PC-9 (cell line): Measurements from ENCODE around the gene CGB3. TPM values are rescaled to one million over a fixed set of nuclear protein-coding genes. Genes with fewer than 3 reads are reported as not detected.
A peak's percentile ranks its signal among the peaks of the same experiment; 100 is the strongest.
"Not testable (repeated sequence)": the region's sequence is repeated elsewhere in the genome, so short reads cannot be mapped to it uniquely, and the experiment has no call there.

Source experiments
- BruUV-seq: library from RNA; stranded (reverse); fragments of 400-500 nt; replicated peaks from 2 replicates; lab custom pipeline; 2021; lab: Mats Ljungman, UMichigan
- CTCF ChIA-PET: fragments of 300-600 bp; sonication (Branson Sonifier 250); formaldehyde crosslinking; loops from one replicate; lab custom pipeline; 2022; ENCODE audit warnings: antibody characterized with exemption; lab: Charles Lee
- POLR2A ChIA-PET: fragments of 300-600 bp; sonication (Branson Sonifier 250); formaldehyde crosslinking; loops from one replicate; lab custom pipeline; 2022; ENCODE audit warnings: antibody characterized with exemption; ENCODE audit not compliant: unreplicated experiment; lab: Charles Lee
- DNase-seq, 2 experiments: peaks; one replicate each; pipeline versions ENCODE4 v3.0.0 to v3.0.0-alpha.2; 2015 to 2022; ENCODE audit warnings: mixed read lengths in 1 of 2
- H2AFZ ChIP-seq: fragments of 200-600 bp; sonication (generic); 2 replicates; pipeline ENCODE4 v1.8.1; 2017; ENCODE audit warnings: antibody characterized with exemption
- H3F3A ChIP-seq: fragments of 200-600 bp; sonication (generic); 2 replicates; pipeline ENCODE4 v1.8.1; 2017; ENCODE audit warnings: antibody characterized with exemption, mild to moderate bottlenecking, low read depth; ENCODE audit not compliant: insufficient read depth
- H3K27ac ChIP-seq: fragments of 200-600 bp; sonication (generic); 2 replicates; pipeline ENCODE4 v1.6.1; 2016; ENCODE audit warnings: mixed run types
- H3K27me3 ChIP-seq: fragments of 200-600 bp; sonication (generic); 2 replicates; pipeline ENCODE4 v1.6.1; 2016; ENCODE audit warnings: low read depth, mixed run types; ENCODE audit not compliant: insufficient read depth
- H3K36me3 ChIP-seq: fragments of 200-600 bp; sonication (generic); 2 replicates; pipeline ENCODE4 v1.6.1; 2016; ENCODE audit warnings: low read depth, mixed run types
- H3K4me1 ChIP-seq: fragments of 200-600 bp; sonication (generic); replicated peaks from 2 replicates; pipeline ENCODE4 v1.6.1; 2016; ENCODE audit warnings: mixed run types; ENCODE audit not compliant: insufficient read depth
- H3K4me2 ChIP-seq: fragments of 200-600 bp; sonication (generic); 2 replicates; pipeline ENCODE4 v1.6.1; 2017; ENCODE audit warnings: mixed run types
- H3K4me3 ChIP-seq: fragments of 200-600 bp; sonication (generic); 2 replicates; pipeline ENCODE4 v1.6.1; 2016; ENCODE audit warnings: mixed run types
- H3K79me2 ChIP-seq: fragments of 200-600 bp; sonication (generic); 2 replicates; pipeline ENCODE4 v1.6.1; 2017; ENCODE audit warnings: low read depth, mixed run types
- H3K9me2 ChIP-seq: fragments of 200-600 bp; sonication (generic); 2 replicates; pipeline ENCODE4 v1.8.1; 2017; ENCODE audit warnings: mild to moderate bottlenecking; ENCODE audit not compliant: insufficient read depth
- H3K9me3 ChIP-seq: fragments of 200-600 bp; sonication (generic); 2 replicates; pipeline ENCODE4 v1.8.1; 2016; ENCODE audit warnings: low read depth; ENCODE audit not compliant: insufficient read depth
- H4K20me1 ChIP-seq: fragments of 200-600 bp; sonication (generic); 2 replicates; pipeline ENCODE4 v1.8.1; 2017; ENCODE audit not compliant: insufficient read depth
- EZH2 ChIP-seq: fragments of 200-600 bp; sonication (generic); IDR thresholded peaks from 2 replicates; pipeline ENCODE4 v1.8.0; 2017; ENCODE audit warnings: antibody characterized with exemption, low read depth
- intact Hi-C: fragments of 100-400 bp; cut with micrococcal nuclease; formaldehyde crosslinking; loops from one replicate; pipeline ENCODE4 v1.10.0; 2022; ENCODE audit not compliant: unreplicated experiment
- total RNA-seq: library from RNA; stranded (reverse); gene quantifications from 2 replicates; pipeline ENCODE4 v1.2.3, GENCODE V29; 2021
- TF ChIP-seq, protein P1 (sequence below): fragments of 200-600 bp; sonication (generic); conservative IDR thresholded peaks from 2 replicates; pipeline ENCODE4 v1.6.1; 2017; ENCODE audit warnings: mixed run types, antibody characterized with exemption, mild to moderate bottlenecking, moderate library complexity

Gene CGB3
- total RNA-seq, 1 experiment from 2014 or later = not detected

DNA sequence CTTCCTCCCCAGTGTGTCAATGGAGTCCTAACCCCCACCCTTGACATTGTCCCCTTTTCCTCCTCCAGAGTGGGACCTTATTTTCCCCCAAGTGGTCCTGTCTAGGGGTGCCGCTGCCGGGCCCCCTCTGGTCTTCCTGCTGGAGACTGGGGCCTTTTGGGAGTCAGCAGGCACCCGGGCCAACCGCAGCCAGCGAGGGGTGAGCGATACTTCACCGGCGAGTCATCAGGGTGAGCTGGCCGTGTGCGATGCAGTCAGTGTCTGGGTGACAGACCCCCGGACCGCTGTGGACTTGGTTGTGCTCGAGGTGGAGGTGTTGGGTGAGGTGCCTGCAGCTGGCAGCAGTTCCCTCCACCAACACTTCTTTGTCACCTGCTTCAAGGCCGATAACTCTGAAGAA, 5.6 kb upstream of the CGB3 start:
- CTCF ChIA-PET = interaction anchor here (0.6 kb wide), 1 partner anchor 44 kb away, joined by 3 read pairs; no protein-coding TSS in a partner anchor
- H2AFZ ChIP-seq, DNase-seq, H3K27ac ChIP-seq, H3K4me1 ChIP-seq, H4K20me1 ChIP-seq, H3K79me2 ChIP-seq, H3K27me3 ChIP-seq, H3K9me3 ChIP-seq, H3F3A ChIP-seq, H3K36me3 ChIP-seq, H3K4me2 ChIP-seq, BruUV-seq, intact Hi-C loops, H3K9me2 ChIP-seq, H3K4me3 ChIP-seq: not testable (repeated sequence)
- POLR2A ChIA-PET = interaction anchor here (0.6 kb wide), 1 partner anchor 22 kb away, joined by 3 read pairs; no protein-coding TSS in a partner anchor

DNA sequence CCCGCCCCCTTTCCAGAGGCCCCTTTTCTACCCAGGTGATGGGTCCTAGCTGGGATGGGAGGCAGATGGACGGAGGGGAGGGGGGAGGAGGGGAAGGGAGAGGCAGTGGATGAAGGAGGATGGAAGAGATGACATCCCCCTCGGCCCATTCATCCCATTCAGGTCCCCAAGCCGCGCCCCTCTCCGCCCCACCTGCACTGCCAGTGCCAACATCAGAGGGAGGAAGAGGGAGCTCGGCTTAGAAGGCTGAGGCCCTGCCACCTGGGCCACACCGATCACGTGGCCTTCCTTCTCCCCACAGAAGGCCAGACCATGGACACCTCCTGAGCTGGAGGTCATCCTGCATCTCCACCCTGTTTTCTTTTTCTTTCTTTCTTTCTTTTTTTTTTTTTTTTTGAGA, 4.6 kb upstream of the CGB3 start:
- BruUV-seq, H3K9me2 ChIP-seq, H3K36me3 ChIP-seq, DNase-seq, H3K27me3 ChIP-seq, intact Hi-C loops, H3K4me2 ChIP-seq, H3F3A ChIP-seq, H3K9me3 ChIP-seq, H3K4me3 ChIP-seq, H3K4me1 ChIP-seq, H3K79me2 ChIP-seq, H3K27ac ChIP-seq, CTCF ChIA-PET, H4K20me1 ChIP-seq, POLR2A ChIA-PET, H2AFZ ChIP-seq: not testable (repeated sequence)

DNA sequence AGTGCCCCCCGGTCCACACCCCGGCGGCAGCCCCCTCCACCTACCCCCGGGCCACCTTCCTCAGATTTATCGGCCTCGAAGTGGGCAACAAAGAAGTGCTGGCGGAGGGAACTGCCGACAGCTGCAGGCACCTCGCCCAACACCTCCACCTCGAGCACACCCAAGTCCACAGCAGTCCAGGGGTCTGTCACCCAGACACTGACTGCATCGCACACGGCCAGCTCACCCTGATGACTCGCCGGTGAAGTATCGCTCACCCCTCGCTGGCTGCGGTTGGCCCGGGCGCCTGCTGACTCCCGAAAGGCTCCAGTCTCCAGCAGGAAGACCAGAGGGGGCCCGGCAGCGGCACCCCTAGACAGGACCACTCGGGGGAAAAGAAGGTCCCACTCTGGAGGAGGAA, 1.5 kb upstream of the CGB3 start:
- H3K4me2 ChIP-seq, H3K27ac ChIP-seq, H3K4me3 ChIP-seq, intact Hi-C loops, H3K9me2 ChIP-seq, H3K4me1 ChIP-seq, H3K9me3 ChIP-seq, H3K36me3 ChIP-seq, H3K79me2 ChIP-seq, H3K27me3 ChIP-seq, DNase-seq, H2AFZ ChIP-seq, H4K20me1 ChIP-seq, BruUV-seq: not testable (repeated sequence)
- CTCF ChIA-PET = interaction anchor here (0.7 kb wide), 1 partner anchor 170 kb away, joined by 4 read pairs; no protein-coding TSS in a partner anchor
- POLR2A ChIA-PET = interaction anchor here (0.6 kb wide), 1 partner anchor 72 kb away, joined by 5 read pairs; no protein-coding TSS in a partner anchor
- peaks cover 14% of the 10 kb centered on the region for H3F3A ChIP-seq

DNA sequence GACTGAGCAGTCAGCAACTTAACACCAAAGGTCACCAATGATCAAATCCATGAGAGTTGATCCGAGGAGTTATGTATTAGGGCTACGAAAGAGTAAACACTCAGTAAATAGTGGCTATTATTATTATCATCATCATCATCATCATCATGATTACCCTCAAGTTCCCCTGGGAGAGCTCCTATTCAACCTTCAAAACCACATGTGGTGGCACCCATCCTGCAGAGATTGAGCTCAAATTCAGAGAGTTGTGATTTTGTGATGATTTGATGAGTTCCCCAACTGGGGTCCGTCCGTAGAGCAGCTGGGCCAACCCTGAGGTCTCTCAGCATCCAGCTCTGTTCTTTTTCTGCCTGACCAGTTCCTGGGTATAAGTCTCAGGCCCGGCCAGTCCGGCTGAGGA, 955 bp upstream of the CGB3 start:
- H3K27ac ChIP-seq, H3K4me1 ChIP-seq, H3K9me2 ChIP-seq, DNase-seq, H3K27me3 ChIP-seq, H3K4me2 ChIP-seq, H3K79me2 ChIP-seq, H4K20me1 ChIP-seq, intact Hi-C loops, H3K36me3 ChIP-seq, H3K4me3 ChIP-seq, BruUV-seq, H2AFZ ChIP-seq, H3K9me3 ChIP-seq: not testable (repeated sequence)
- ChIA-PET POLR2A (interaction anchor here (0.6 kb wide), 1 partner anchor 73 kb away, joined by 5 read pairs; no protein-coding TSS in a partner anchor), CTCF (interaction anchor here (0.7 kb wide), 1 partner anchor 169 kb away, joined by 4 read pairs; no protein-coding TSS in a partner anchor)
- peaks cover 18% of the 10 kb centered on the region for H3F3A ChIP-seq

DNA sequence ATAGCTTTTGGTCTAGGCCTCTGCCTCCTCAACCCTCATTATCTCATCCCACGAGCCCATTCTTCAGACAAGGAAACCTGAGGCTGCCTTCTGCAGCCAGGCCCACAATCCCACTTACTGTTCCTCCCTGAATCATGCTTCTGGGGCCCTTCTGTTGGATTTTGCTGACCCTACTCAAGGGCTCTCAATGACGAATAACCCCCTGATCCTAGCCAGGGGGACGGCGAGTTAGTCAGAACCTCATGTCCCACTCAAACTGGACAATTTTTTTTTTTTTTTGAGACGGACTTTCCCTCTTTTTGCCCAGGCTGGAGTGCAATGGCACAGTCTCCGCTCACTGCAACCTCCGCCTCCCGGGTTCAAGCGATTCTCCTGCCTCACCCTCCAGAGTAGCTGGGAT, 2.0 kb downstream of the CGB3 start:
- H3K9me2 ChIP-seq = no peaks in the 10 kb centered on the region
- no peaks in the 10 kb centered on the region for H4K20me1 ChIP-seq
- no peaks in the 10 kb centered on the region for H3K27me3 ChIP-seq
- H3K36me3 ChIP-seq = no peaks in the 10 kb centered on the region
- peak in 1 of 2 experiments; percentile 23 for DNase-seq
- ChIA-PET POLR2A (interaction anchor here (0.6 kb wide), 1 partner anchor 106 kb away, joined by 6 read pairs; no protein-coding TSS in a partner anchor), CTCF (interaction anchor here (0.7 kb wide), 1 partner anchor 98 kb away, joined by 3 read pairs; no protein-coding TSS in a partner anchor)
- intact Hi-C loops = no loop called here
- TF ChIP-seq EZH2 = no peak
- TF ChIP-seq, protein P1, sequence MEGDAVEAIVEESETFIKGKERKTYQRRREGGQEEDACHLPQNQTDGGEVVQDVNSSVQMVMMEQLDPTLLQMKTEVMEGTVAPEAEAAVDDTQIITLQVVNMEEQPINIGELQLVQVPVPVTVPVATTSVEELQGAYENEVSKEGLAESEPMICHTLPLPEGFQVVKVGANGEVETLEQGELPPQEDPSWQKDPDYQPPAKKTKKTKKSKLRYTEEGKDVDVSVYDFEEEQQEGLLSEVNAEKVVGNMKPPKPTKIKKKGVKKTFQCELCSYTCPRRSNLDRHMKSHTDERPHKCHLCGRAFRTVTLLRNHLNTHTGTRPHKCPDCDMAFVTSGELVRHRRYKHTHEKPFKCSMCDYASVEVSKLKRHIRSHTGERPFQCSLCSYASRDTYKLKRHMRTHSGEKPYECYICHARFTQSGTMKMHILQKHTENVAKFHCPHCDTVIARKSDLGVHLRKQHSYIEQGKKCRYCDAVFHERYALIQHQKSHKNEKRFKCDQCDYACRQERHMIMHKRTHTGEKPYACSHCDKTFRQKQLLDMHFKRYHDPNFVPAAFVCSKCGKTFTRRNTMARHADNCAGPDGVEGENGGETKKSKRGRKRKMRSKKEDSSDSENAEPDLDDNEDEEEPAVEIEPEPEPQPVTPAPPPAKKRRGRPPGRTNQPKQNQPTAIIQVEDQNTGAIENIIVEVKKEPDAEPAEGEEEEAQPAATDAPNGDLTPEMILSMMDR = no peak
- no peaks in the 10 kb centered on the region for H3K9me3 ChIP-seq
- no peak overlapping the region for H3K27ac ChIP-seq
- no peaks in the 10 kb centered on the region for H3K79me2 ChIP-seq
- H3K4me3 ChIP-seq = no peak overlapping the region
- no TSS peak for BruUV-seq
- peaks cover 18% of the 10 kb centered on the region for H3F3A ChIP-seq
- no peak overlapping the region for H3K4me2 ChIP-seq
- H2AFZ ChIP-seq = no peak overlapping the region
- H3K4me1 ChIP-seq = peaks cover 9% of the 10 kb centered on the region; the same call in 1 of the 2 replicates
